ENCODE data around the gene LSM10. TPM values are rescaled to one million over a fixed set of nuclear protein-coding genes. Genes with fewer than 3 reads are reported as not detected.

Gene LSM10
- total RNA-seq, 1 donor from 2014 or later, result 26.1 TPM

GRCh38 chr1:36391271-36391670 is 6.4 kb downstream of the LSM10 start:
- H3K4me1 Mint-ChIP-seq, result peaks cover 22% of the 10 kb centered on the region
- peaks cover 14% of the 10 kb centered on the region for H3K36me3 Mint-ChIP-seq
- no peak for TF ChIP-seq CTCF (IDR thresholded peaks at IDR 0.05; ENCODE audit: unreplicated experiment)
- H3K27me3 Mint-ChIP-seq (ENCODE audit: low read depth), result no peaks in the 10 kb centered on the region
- DNase-seq (ENCODE audit: low spot score in 2 of 2, unreplicated experiment in 2 of 2), result no peak
- no peak overlapping the region for H3K4me3 Mint-ChIP-seq
- no peak overlapping the region for H3K27ac Mint-ChIP-seq
- H3K9me3 Mint-ChIP-seq, result no peaks in the 10 kb centered on the region

- Mint-ChIP-seq H3K9me3 (no peaks in the 10 kb centered on the region), H3K27ac (no peak overlapping the region), H3K4me3 (no peak overlapping the region), H3K27me3 (ENCODE audit: low read depth) (no peaks in the 10 kb centered on the region), H3K36me3 (peaks cover 14% of the 10 kb centered on the region), H3K4me1 (peaks cover 23% of the 10 kb centered on the region)
- TF ChIP-seq CTCF (IDR thresholded peaks at IDR 0.05; ENCODE audit: unreplicated experiment), result no peak
- no peak for DNase-seq (ENCODE audit: low spot score in 2 of 2, unreplicated experiment in 2 of 2)
These were observed 7.3 kb downstream of the LSM10 start for GRCh38 chr1:36390411-36390810.

- H3K4me3 Mint-ChIP-seq, result no peak overlapping the region
- H3K27ac Mint-ChIP-seq, result peak overlapping the region; percentile 39
- H3K27me3 Mint-ChIP-seq (ENCODE audit: low read depth), result no peaks in the 10 kb centered on the region
These were observed 7.7 kb downstream of the LSM10 start for GRCh38 chr1:36389999-36390398.

GRCh38 chr1:36389261-36389660 is 8.4 kb downstream of the LSM10 start:
- Mint-ChIP-seq H3K9me3 (no peaks in the 10 kb centered on the region), H3K27ac (no peak overlapping the region), H3K27me3 (ENCODE audit: low read depth) (no peaks in the 10 kb centered on the region), H3K4me3 (no peak overlapping the region), H3K36me3 (peaks cover 14% of the 10 kb centered on the region), H3K4me1 (peaks cover 32% of the 10 kb centered on the region)
- no peak for TF ChIP-seq CTCF (IDR thresholded peaks at IDR 0.05; ENCODE audit: unreplicated experiment)
- no peak for DNase-seq (ENCODE audit: low spot score in 2 of 2, unreplicated experiment in 2 of 2)

More at GRCh38 chr1:36389999-36390398, 7.7 kb downstream of the LSM10 start:
- no peak for TF ChIP-seq CTCF (IDR thresholded peaks at IDR 0.05; ENCODE audit: unreplicated experiment)
- H3K4me1 Mint-ChIP-seq, result peaks cover 24% of the 10 kb centered on the region
- H3K36me3 Mint-ChIP-seq, result peaks cover 14% of the 10 kb centered on the region
- DNase-seq (ENCODE audit: low spot score in 2 of 2, unreplicated experiment in 2 of 2), result no peak
- H3K9me3 Mint-ChIP-seq, result no peaks in the 10 kb centered on the region

GRCh38 chr1:36387141-36387949 is 10.4 kb downstream of the LSM10 start:
- Mint-ChIP-seq H3K36me3 (peaks cover 10% of the 10 kb centered on the region), H3K27ac (peak overlapping the region; percentile 97), H3K27me3 (ENCODE audit: low read depth) (no peaks in the 10 kb centered on the region), H3K9me3 (no peaks in the 10 kb centered on the region), H3K4me3 (peak overlapping the region; percentile 95), H3K4me1 (peaks cover 33% of the 10 kb centered on the region)
- no peak for TF ChIP-seq CTCF (IDR thresholded peaks at IDR 0.05; ENCODE audit: unreplicated experiment)
- no peak for DNase-seq (ENCODE audit: low spot score in 2 of 2, unreplicated experiment in 2 of 2)

All from mesothelial cell of epicardium (in vitro differentiated cells).